Measurements from ENCODE around the gene CDC42SE2.

Gene CDC42SE2

DNA sequence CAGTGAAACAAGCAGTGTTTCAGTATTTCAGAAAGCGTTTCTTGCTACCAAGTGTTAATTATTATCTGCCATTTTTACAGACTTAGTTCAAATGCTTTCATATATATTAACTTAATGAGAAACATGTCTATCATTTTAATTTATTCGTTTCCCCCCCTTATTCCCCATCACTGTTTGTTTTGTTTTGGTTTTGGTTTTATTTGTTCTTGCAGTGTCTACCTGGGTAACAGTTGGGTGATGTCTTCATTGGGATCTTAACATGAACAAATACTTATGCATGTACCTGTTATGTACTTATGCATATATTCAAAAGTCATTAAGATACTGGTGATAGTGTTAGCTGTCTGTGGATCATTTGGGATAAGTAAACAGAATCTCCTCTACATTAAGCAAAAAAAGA, 108.0 kb downstream of the CDC42SE2 start:
- DNase-seq (ENCODE audit: low read depth in 1 of 2, low spot score in 1 of 2) = no peak
- no peak for TF ChIP-seq SPI1 (IDR thresholded peaks at IDR 0.05; ENCODE audit: borderline replicate concordance, low read depth)
- TF ChIP-seq, protein P1, sequence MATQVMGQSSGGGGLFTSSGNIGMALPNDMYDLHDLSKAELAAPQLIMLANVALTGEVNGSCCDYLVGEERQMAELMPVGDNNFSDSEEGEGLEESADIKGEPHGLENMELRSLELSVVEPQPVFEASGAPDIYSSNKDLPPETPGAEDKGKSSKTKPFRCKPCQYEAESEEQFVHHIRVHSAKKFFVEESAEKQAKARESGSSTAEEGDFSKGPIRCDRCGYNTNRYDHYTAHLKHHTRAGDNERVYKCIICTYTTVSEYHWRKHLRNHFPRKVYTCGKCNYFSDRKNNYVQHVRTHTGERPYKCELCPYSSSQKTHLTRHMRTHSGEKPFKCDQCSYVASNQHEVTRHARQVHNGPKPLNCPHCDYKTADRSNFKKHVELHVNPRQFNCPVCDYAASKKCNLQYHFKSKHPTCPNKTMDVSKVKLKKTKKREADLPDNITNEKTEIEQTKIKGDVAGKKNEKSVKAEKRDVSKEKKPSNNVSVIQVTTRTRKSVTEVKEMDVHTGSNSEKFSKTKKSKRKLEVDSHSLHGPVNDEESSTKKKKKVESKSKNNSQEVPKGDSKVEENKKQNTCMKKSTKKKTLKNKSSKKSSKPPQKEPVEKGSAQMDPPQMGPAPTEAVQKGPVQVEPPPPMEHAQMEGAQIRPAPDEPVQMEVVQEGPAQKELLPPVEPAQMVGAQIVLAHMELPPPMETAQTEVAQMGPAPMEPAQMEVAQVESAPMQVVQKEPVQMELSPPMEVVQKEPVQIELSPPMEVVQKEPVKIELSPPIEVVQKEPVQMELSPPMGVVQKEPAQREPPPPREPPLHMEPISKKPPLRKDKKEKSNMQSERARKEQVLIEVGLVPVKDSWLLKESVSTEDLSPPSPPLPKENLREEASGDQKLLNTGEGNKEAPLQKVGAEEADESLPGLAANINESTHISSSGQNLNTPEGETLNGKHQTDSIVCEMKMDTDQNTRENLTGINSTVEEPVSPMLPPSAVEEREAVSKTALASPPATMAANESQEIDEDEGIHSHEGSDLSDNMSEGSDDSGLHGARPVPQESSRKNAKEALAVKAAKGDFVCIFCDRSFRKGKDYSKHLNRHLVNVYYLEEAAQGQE (IDR thresholded peaks at IDR 0.05; ENCODE audit: insufficient replicate concordance, low read depth) = no peak
- TF ChIP-seq GABPA (IDR thresholded peaks at IDR 0.05; ENCODE audit: low read depth) = no peak
- TF ChIP-seq, protein P2, sequence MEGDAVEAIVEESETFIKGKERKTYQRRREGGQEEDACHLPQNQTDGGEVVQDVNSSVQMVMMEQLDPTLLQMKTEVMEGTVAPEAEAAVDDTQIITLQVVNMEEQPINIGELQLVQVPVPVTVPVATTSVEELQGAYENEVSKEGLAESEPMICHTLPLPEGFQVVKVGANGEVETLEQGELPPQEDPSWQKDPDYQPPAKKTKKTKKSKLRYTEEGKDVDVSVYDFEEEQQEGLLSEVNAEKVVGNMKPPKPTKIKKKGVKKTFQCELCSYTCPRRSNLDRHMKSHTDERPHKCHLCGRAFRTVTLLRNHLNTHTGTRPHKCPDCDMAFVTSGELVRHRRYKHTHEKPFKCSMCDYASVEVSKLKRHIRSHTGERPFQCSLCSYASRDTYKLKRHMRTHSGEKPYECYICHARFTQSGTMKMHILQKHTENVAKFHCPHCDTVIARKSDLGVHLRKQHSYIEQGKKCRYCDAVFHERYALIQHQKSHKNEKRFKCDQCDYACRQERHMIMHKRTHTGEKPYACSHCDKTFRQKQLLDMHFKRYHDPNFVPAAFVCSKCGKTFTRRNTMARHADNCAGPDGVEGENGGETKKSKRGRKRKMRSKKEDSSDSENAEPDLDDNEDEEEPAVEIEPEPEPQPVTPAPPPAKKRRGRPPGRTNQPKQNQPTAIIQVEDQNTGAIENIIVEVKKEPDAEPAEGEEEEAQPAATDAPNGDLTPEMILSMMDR (IDR thresholded peaks at IDR 0.05; ENCODE audit: insufficient read depth, low read length) = no peak
- TF ChIP-seq POLR2AphosphoS5 (IDR thresholded peaks at IDR 0.05; ENCODE audit: low read depth) = no peak

DNA sequence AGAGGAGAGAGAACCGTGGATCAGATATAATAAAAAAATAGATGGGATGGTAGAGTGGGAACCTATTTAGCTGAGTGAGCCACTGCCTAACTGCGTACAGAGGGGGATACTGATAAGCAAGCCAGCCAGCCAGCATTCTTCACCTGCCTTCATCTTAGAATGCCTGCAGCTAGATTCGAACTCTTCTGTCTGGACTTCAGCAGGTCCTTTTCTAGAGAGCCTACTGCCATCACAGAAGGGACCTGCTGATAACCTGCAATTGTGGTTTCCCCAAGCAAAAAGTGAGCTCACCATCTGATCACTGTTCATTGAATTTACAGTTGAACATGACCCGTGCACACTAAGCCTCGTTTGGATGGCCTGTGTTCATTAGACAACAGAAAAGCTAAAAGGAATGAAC, 109.4 kb downstream of the CDC42SE2 start:
- TF ChIP-seq SPI1 (IDR thresholded peaks at IDR 0.05; ENCODE audit: borderline replicate concordance, low read depth) (no peak), POLR2AphosphoS5 (IDR thresholded peaks at IDR 0.05; ENCODE audit: low read depth) (no peak), GABPA (IDR thresholded peaks at IDR 0.05; ENCODE audit: low read depth) (no peak)
- TF ChIP-seq, protein P2 (IDR thresholded peaks at IDR 0.05; ENCODE audit: insufficient read depth, low read length) = no peak
- TF ChIP-seq, protein P1 (IDR thresholded peaks at IDR 0.05; ENCODE audit: insufficient replicate concordance, low read depth) = no peak
- Histone ChIP-seq H3K27me3 (ENCODE audit: insufficient read depth, poor library complexity, severe bottlenecking) (no peaks in the 10 kb centered on the region), H3K27ac (replicated peaks) (no peak overlapping the region), H3K4me3 (replicated peaks; ENCODE audit: insufficient read depth, low read length) (no peak overlapping the region)
- DNase-seq (ENCODE audit: low read depth in 1 of 2, low spot score in 1 of 2) = no peak

More for the DNA sequence above, 108.0 kb downstream of the CDC42SE2 start:
- no peaks in the 10 kb centered on the region for H3K27me3 ChIP-seq (ENCODE audit: insufficient read depth, poor library complexity, severe bottlenecking)
- H3K4me3 ChIP-seq (replicated peaks; ENCODE audit: insufficient read depth, low read length) = no peak overlapping the region
- H3K27ac ChIP-seq (replicated peaks) = no peak overlapping the region

DNA sequence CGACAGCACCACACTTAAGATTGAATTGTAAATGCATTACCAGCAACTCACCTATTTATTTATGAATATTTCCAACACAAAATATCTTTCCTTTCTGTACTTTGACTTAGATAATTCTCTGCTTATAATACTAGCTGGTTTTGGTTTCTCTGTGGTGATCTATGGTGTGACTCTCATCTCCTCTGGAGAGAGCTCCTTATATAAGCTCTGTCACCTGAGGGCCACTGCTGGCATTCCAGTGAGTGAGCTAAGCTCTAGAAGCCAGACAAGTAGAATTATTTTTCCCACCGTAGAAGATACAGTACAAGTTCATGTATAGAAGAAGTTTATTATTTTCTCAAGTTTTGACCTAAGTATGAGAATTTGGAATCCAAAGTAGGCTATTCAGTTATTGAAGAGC, 111.5 kb downstream of the CDC42SE2 start:
- no peaks in the 10 kb centered on the region for H3K27me3 ChIP-seq (ENCODE audit: insufficient read depth, poor library complexity, severe bottlenecking)
- TF ChIP-seq, protein P1 (IDR thresholded peaks at IDR 0.05; ENCODE audit: insufficient replicate concordance, low read depth) = no peak
- TF ChIP-seq, protein P2 (IDR thresholded peaks at IDR 0.05; ENCODE audit: insufficient read depth, low read length) = no peak
- TF ChIP-seq GABPA (IDR thresholded peaks at IDR 0.05; ENCODE audit: low read depth) = no peak
- TF ChIP-seq SPI1 (IDR thresholded peaks at IDR 0.05; ENCODE audit: borderline replicate concordance, low read depth) = no peak
- TF ChIP-seq POLR2AphosphoS5 (IDR thresholded peaks at IDR 0.05; ENCODE audit: low read depth) = no peak
- no peak overlapping the region for H3K27ac ChIP-seq (replicated peaks)
- no peak overlapping the region for H3K4me3 ChIP-seq (replicated peaks; ENCODE audit: insufficient read depth, low read length)
- no peak for DNase-seq (ENCODE audit: low read depth in 1 of 2, low spot score in 1 of 2)
